ENCODE data around the gene SLC25A11. TPM values are rescaled to one million over a fixed set of nuclear protein-coding genes. Genes with fewer than 3 reads are reported as not detected.

SLC25A11 gene
- total RNA-seq, 1 experiment from 2014 or later = 40.1 TPM

DNA sequence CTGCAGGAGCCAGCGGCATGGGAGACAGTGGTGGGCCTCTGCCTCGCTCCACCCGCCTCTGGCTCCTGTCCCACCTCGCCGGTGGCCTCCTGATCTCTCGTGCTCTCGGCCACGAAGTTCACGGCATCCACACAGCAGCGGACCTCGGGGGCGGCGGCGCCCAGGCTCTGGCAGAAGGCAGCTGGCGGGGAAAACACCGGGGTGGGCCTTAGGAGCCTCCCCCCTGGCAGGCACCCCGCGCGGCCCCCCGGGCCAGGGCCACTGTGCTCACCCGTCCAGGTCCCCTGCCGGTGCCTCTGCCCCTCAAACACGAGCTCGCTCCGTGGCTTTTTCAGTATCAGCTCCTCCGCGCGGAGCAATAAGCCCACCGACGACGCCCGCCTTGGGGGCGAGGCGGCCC lies 40.9 kb downstream of the SLC25A11 start:
- CTCF ChIA-PET = no interaction called here
- Mint-ChIP-seq H3K36me3 (ENCODE audit: insufficient read depth, unreplicated experiment) (peaks cover 20% of the 10 kb centered on the region), H3K27ac (ENCODE audit: unreplicated experiment) (no peak overlapping the region), H3K4me1 (ENCODE audit: low read depth, unreplicated experiment) (peaks cover 10% of the 10 kb centered on the region), H3K9me3 (ENCODE audit: unreplicated experiment) (no peaks in the 10 kb centered on the region), H3K4me3 (ENCODE audit: unreplicated experiment) (no peak overlapping the region), H3K27me3 (ENCODE audit: insufficient read depth, unreplicated experiment) (no peaks in the 10 kb centered on the region)
- no peak for DNase-seq
- no peaks in the 10 kb centered on the region for H3K36me3 ChIP-seq (ENCODE audit: control insufficient read depth, insufficient read depth, low read length)
- intact Hi-C loops (cut with micrococcal nuclease; ENCODE audit: unreplicated experiment) = no loop called here
- POLR2A ChIA-PET = no interaction called here
- no peaks in the 10 kb centered on the region for H3K9me3 ChIP-seq
- H3K4me3 ChIP-seq (ENCODE audit: low read depth, low read length) = no peak overlapping the region
- TF ChIP-seq, protein P1, sequence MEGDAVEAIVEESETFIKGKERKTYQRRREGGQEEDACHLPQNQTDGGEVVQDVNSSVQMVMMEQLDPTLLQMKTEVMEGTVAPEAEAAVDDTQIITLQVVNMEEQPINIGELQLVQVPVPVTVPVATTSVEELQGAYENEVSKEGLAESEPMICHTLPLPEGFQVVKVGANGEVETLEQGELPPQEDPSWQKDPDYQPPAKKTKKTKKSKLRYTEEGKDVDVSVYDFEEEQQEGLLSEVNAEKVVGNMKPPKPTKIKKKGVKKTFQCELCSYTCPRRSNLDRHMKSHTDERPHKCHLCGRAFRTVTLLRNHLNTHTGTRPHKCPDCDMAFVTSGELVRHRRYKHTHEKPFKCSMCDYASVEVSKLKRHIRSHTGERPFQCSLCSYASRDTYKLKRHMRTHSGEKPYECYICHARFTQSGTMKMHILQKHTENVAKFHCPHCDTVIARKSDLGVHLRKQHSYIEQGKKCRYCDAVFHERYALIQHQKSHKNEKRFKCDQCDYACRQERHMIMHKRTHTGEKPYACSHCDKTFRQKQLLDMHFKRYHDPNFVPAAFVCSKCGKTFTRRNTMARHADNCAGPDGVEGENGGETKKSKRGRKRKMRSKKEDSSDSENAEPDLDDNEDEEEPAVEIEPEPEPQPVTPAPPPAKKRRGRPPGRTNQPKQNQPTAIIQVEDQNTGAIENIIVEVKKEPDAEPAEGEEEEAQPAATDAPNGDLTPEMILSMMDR (IDR thresholded peaks at IDR 0.05; ENCODE audit: insufficient read depth in 1 of 2, low read depth in 1 of 2, low read length in 1 of 2, severe bottlenecking in 1 of 2, unreplicated experiment in 1 of 2) = no peak
- H3K4me1 ChIP-seq = peaks cover 3% of the 10 kb centered on the region; the same call in 1 of the 2 replicates
- no TSS peak for BruUV-seq (replicated peaks)
- H3K27me3 ChIP-seq (replicated peaks; ENCODE audit: control insufficient read depth, insufficient read depth, low read length) = no peaks in the 10 kb centered on the region

GRCh38 chr17:4898351-4898750 lies 41.5 kb downstream of the SLC25A11 start:
- no peak overlapping the region for H3K4me3 Mint-ChIP-seq (ENCODE audit: unreplicated experiment)
- Histone ChIP-seq H3K36me3 (ENCODE audit: control insufficient read depth, insufficient read depth, low read length) (no peaks in the 10 kb centered on the region), H3K4me3 (ENCODE audit: low read depth, low read length) (no peak overlapping the region), H3K27me3 (replicated peaks; ENCODE audit: control insufficient read depth, insufficient read depth, low read length) (no peaks in the 10 kb centered on the region), H3K9me3 (no peaks in the 10 kb centered on the region), H3K4me1 (peaks cover 2% of the 10 kb centered on the region; the same call in 1 of the 2 replicates)
- H3K4me1 Mint-ChIP-seq (ENCODE audit: low read depth, unreplicated experiment) = peaks cover 7% of the 10 kb centered on the region
- peaks cover 17% of the 10 kb centered on the region for H3K36me3 Mint-ChIP-seq (ENCODE audit: insufficient read depth, unreplicated experiment)
- no peak overlapping the region for H3K27ac Mint-ChIP-seq (ENCODE audit: unreplicated experiment)
- BruUV-seq (replicated peaks) = no TSS peak
- H3K9me3 Mint-ChIP-seq (ENCODE audit: unreplicated experiment) = no peaks in the 10 kb centered on the region
- TF ChIP-seq, protein P1 (IDR thresholded peaks at IDR 0.05; ENCODE audit: insufficient read depth in 1 of 2, low read depth in 1 of 2, low read length in 1 of 2, severe bottlenecking in 1 of 2, unreplicated experiment in 1 of 2) = no peak
- no peaks in the 10 kb centered on the region for H3K27me3 Mint-ChIP-seq (ENCODE audit: insufficient read depth, unreplicated experiment)
- ChIA-PET POLR2A (no interaction called here), CTCF (no interaction called here)
- intact Hi-C loops (cut with micrococcal nuclease; ENCODE audit: unreplicated experiment) = no loop called here
- no peak for DNase-seq

- ChIA-PET CTCF (no interaction called here), POLR2A (no interaction called here)
- Histone ChIP-seq H3K9me3 (no peaks in the 10 kb centered on the region), H3K36me3 (ENCODE audit: control insufficient read depth, insufficient read depth, low read length) (no peaks in the 10 kb centered on the region), H3K4me3 (ENCODE audit: low read depth, low read length) (no peak overlapping the region), H3K27me3 (replicated peaks; ENCODE audit: control insufficient read depth, insufficient read depth, low read length) (no peaks in the 10 kb centered on the region), H3K4me1 (no peaks in the 10 kb centered on the region)
- no peak for DNase-seq
- intact Hi-C loops (cut with micrococcal nuclease; ENCODE audit: unreplicated experiment) = no loop called here
- no peaks in the 10 kb centered on the region for H3K27me3 Mint-ChIP-seq (ENCODE audit: insufficient read depth, unreplicated experiment)
- H3K36me3 Mint-ChIP-seq (ENCODE audit: insufficient read depth, unreplicated experiment) = peaks cover 12% of the 10 kb centered on the region
- no peak overlapping the region for H3K27ac Mint-ChIP-seq (ENCODE audit: unreplicated experiment)
- H3K4me1 Mint-ChIP-seq (ENCODE audit: low read depth, unreplicated experiment) = peaks cover 2% of the 10 kb centered on the region
- no TSS peak for BruUV-seq (replicated peaks)
- TF ChIP-seq, protein P1 (IDR thresholded peaks at IDR 0.05; ENCODE audit: insufficient read depth in 1 of 2, low read depth in 1 of 2, low read length in 1 of 2, severe bottlenecking in 1 of 2, unreplicated experiment in 1 of 2) = no peak
- H3K9me3 Mint-ChIP-seq (ENCODE audit: unreplicated experiment) = no peaks in the 10 kb centered on the region
- no peak overlapping the region for H3K4me3 Mint-ChIP-seq (ENCODE audit: unreplicated experiment)
These were observed 42.1 kb downstream of the SLC25A11 start for GRCh38 chr17:4897785-4898184.
